Measurements from ENCODE around the gene SETD3.

DNA sequence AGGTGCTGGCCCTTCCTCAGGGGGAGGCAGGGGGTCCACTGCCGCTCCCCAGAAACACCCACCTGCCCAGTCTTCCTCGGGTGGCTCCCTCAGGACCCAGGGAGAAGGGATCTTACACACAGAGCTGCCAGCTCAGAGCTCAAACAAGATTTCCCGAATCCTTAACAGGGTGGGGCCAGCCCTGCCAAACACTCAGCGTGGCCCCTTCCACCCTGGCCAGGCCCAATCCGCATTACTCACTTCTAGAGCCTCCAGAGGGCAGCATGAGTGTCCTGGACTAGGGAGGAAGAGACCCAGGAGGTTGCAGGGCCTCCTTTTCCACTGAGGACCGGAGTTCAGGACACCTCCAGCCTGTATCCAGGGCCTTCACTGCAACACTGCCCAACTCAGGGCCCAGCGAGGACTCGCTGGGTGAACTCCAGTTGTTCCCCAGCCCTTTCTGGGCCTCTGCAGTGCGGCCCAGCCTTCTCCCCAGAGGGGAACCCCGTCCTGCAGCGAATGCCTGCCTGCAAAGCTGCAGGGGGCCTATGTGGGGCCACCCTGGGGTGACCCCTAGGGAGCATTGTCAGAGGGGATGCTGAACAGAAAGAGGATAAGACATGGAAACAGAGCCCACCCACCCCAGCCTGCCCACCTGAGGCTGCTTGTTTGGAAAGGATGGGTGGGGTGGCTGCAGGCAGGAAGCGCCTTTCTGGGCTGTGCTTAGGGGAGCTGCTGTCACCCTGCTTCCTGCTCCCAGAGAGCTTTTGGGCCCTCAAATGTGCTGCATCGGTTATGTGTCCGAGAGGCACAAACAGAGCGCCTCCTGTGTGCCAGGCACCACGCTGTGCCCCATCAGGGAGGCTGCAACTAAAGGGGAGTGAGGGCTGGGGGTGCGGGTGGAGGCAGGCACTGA lies 44.4 kb upstream of the SETD3 start:
- TF ChIP-seq POLR2A (IDR thresholded peaks at IDR 0.05; ENCODE audit: low read depth, low read length), result no peak
- no peak for TF ChIP-seq POLR2AphosphoS5 (IDR thresholded peaks at IDR 0.05; ENCODE audit: low read depth, low read length)
- no peak for TF ChIP-seq POU2F2 (IDR thresholded peaks at IDR 0.05; ENCODE audit: low read depth, low read length)
- no peak for TF ChIP-seq TAF1 (IDR thresholded peaks at IDR 0.05; ENCODE audit: low read depth, low read length)
- no peak for TF ChIP-seq PAX5 (IDR thresholded peaks at IDR 0.05; ENCODE audit: insufficient read depth, low read length, severe bottlenecking)
